Subcutaneous adipose tissue (tissue), 4 donors: Measurements from ENCODE around the gene GABRG3. TPM values are rescaled to one million over a fixed set of nuclear protein-coding genes. Genes with fewer than 3 reads are reported as not detected.

Experiments used
- total RNA-seq, 4 donors: library from RNA; depleted of rRNA; stranded (reverse); fragments of >200 nt; gene quantifications; one replicate each; pipeline ENCODE4 v1.1.0, GENCODE V29; 2016
- TF ChIP-seq, protein P1 (sequence below): fragments of 450-650 bp; IDR thresholded peaks from one replicate; pipeline ENCODE4 v1.5.1; 2016; ENCODE audit warnings: low read depth, mild to moderate bottlenecking, control low read depth, antibody characterized with exemption, moderate library complexity

The GABRG3 gene
- total RNA-seq, 4 donors from 2014 or later = not detected

DNA sequence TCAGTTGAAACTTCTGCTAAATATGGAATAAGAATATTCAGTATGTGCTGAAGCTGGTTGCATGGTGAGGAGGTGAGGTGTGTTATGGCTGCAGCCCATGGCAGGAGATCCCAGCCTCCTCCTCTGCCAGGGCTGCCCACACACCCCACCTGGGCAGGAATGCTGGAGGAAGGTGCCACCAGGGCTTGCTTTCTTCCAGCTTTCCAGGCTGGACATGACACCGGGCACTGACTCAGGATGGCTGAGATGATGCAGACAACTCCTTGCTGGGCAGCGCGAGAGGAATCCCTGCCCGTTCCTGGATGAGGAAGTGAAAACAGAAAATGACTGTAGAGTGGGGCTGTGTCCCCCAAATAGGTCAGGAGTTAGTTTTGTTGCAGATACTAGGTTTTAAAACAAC is 14.1 kb downstream of the GABRG3 start:
- TF ChIP-seq, protein P1, sequence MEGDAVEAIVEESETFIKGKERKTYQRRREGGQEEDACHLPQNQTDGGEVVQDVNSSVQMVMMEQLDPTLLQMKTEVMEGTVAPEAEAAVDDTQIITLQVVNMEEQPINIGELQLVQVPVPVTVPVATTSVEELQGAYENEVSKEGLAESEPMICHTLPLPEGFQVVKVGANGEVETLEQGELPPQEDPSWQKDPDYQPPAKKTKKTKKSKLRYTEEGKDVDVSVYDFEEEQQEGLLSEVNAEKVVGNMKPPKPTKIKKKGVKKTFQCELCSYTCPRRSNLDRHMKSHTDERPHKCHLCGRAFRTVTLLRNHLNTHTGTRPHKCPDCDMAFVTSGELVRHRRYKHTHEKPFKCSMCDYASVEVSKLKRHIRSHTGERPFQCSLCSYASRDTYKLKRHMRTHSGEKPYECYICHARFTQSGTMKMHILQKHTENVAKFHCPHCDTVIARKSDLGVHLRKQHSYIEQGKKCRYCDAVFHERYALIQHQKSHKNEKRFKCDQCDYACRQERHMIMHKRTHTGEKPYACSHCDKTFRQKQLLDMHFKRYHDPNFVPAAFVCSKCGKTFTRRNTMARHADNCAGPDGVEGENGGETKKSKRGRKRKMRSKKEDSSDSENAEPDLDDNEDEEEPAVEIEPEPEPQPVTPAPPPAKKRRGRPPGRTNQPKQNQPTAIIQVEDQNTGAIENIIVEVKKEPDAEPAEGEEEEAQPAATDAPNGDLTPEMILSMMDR = no peak

DNA sequence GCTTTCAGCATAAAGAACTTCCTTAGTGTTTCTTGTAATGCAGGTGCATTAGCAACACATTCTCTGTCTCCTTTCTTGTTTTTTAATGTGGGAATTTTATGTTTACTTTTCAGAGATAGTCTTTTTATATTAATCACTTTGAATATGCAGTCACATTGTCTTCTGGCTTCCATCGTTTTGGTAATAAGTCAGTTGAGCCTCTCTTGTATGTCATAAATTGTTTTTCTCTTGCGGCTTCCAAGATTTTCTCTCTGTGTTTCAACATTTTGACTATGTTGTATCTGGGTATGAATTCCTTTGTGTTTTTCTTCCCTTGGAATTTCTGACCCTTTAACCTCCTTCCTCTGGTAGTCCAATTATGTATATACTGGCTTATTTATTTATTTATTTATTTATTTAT is 25.3 kb downstream of the GABRG3 start:
- TF ChIP-seq, protein P1 = no peak

DNA sequence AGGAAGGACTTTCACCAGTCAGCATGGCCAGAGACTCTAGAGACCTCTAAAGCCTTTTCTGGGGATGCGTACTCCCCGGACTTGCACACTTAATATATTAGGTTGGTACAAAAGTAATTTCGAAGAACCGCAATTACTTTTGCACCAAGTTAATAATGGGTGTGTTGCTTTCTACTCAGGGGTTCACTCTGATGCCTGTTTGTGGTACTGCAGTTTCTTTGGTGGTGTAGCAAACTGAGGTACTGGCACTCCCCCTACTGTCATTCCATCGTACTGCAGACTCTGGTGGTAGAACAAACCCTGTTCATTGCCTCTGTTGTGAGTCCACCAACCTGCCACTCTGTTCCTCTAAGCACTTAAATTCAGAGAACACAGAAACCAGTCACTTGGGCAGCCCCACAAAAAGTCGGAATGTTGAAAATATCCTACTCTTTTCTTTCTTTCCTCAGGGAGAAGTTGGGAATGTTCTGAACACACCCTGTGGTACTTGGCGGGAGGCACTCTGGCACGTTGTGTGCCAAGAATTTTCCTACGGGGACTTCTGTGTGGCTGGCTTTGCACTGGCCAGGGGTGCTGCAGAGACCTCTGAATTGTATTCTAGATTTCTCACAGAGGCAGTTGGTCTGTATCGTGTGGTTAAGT is 46.3 kb downstream of the GABRG3 start:
- TF ChIP-seq, protein P1 = no peak

DNA sequence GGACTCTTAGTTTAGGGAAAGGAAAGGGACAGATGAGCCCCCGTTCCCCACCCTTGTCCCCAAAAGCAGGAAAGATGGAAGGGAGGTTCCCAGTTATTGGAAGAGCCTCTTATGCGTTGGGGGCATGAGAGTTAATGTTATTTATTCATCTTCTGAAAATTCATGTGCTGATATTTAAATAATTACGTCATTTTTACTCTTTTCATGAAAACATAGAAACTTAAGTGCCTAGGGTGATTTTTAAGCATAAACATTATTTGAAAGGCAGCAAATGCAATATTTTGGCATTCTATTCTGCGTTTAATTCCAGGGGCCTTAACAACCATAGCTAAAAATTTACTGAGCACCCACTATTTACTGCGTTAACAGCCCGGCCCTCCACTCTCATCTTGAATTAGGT is 48.7 kb downstream of the GABRG3 start:
- TF ChIP-seq, protein P1 = no peak

DNA sequence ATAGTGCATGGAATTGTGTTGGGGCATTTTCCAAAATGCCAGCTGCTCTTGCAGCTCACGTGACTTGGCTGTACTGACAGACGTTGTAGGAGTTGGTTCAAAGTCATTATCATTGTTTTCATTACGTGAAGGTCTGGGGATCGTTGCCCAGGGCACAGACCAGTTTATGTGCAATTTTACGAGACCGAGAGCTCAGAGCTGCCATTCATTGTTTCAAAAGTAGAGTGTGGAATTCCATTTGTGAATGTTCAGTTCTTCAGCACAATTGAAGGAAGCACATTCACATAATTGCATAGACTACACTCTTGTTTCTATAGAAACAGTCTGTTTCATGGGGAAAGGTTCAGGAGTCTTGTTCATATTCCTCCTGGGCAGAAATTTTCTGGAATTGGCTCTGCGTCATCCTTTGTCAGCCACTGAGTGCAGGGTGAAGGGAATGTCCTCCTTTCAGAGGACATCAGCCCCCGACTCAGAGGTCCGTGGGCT is 54.5 kb downstream of the GABRG3 start:
- TF ChIP-seq, protein P1 = no peak

DNA sequence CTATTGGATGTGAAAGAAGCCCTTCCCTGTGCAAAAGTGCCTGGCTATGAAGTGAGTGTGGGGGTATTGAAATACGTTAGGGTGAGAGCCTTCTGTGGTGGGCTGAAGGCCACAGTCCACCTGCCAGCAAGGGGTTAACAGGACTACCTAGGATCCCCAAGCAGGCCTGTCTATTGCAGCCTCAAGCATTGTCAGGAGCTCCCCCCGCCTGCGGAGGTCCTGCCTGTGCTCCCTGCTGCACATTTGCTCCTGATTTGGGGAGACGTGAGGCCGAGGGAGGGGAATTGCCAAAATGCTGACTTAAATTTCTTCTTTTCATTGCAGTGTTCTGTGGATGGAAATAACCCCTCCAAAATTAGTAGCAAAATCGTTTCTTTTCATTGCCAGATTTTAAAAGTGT is 56.2 kb downstream of the GABRG3 start:
- TF ChIP-seq, protein P1 = no peak

DNA sequence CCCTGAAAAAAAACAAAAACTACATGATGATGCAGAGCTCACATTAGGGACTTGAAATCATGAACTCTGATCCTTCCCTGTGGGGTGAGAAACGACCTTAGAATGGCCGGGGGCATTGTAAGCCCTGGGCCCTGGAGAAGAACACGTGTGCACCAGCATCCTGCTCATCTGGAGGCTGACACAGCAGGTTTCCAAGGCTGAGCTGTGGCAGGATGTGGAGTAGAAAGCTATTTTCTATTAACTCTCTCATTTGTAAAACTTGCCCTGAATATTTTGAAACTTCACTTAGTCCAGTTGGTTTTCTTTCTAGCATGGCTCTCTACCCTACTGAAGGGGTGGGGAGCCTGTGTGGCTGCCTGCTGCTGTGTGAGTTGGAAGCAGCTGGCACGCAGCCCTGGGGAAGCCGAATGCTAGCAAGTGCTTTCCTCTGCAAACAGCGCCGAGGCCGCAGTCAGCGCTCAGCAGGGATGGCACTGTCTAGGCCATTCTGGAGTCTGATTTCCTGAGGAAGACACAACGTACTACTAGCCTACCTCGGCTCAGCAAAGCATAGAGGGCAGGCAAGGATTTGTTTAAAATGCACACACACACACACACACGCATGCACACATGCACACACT is 58.0 kb downstream of the GABRG3 start:
- TF ChIP-seq, protein P1 = no peak
